ENCODE results near the gene LENG9.
A peak's percentile ranks its signal among the peaks of the same experiment; 100 is the strongest.
"Not testable (repeated sequence)": the region's sequence is repeated elsewhere in the genome, so short reads cannot be mapped to it uniquely, and the experiment has no call there.

LENG9 gene

GRCh38 chr19:54463531-54464043 is at the start of gene LENG9:
TSS of gene LENG9 (minus strand) at chr19:54463778. CDS start at chr19:54463526, 252 bp downstream.
- ATAC-seq, result peak; percentile 66 to 67

- ATAC-seq, result peak; percentile 55 to 71
Observed at GRCh38 chr19:54509200-54509940, 45.8 kb upstream of the LENG9 start.

- not testable (repeated sequence) for ATAC-seq
Observed at GRCh38 chr19:54508487-54508886, 44.9 kb upstream of the LENG9 start.

GRCh38 chr19:54507824-54508223 is 44.2 kb upstream of the LENG9 start:
- no peak for ATAC-seq

- peak; percentile 61 to 63 for ATAC-seq
Observed at GRCh38 chr19:54507038-54507717, 43.6 kb upstream of the LENG9 start.

GRCh38 chr19:54506079-54506478 is 42.5 kb upstream of the LENG9 start:
- no peak for ATAC-seq

GRCh38 chr19:54505542-54505941 is 42.0 kb upstream of the LENG9 start:
- ATAC-seq, result not testable (repeated sequence)

GRCh38 chr19:54502518-54503048 is 39.0 kb upstream of the LENG9 start, which contains the start of gene LAIR2:
TSS of gene LAIR2 (plus strand) at chr19:54502831. CDS start at chr19:54502919, 88 bp downstream.
- peak; percentile 37 to 46 for ATAC-seq

GRCh38 chr19:54498451-54498772 is 34.8 kb upstream of the LENG9 start:
- not testable (repeated sequence) for ATAC-seq

- ATAC-seq, result peak; percentile 56 to 67
Observed at GRCh38 chr19:54497747-54498450, 34.3 kb upstream of the LENG9 start.

GRCh38 chr19:54495284-54495683 is 31.7 kb upstream of the LENG9 start:
- ATAC-seq, result not testable (repeated sequence)

- ATAC-seq, result no peak
Observed at GRCh38 chr19:54493967-54494585, 30.5 kb upstream of the LENG9 start.

GRCh38 chr19:54493056-54493455 is 29.5 kb upstream of the LENG9 start:
- ATAC-seq, result not testable (repeated sequence)

- ATAC-seq, result no peak
Observed at GRCh38 chr19:54492568-54492967, 29.0 kb upstream of the LENG9 start.

- no peak for ATAC-seq
Observed at GRCh38 chr19:54489766-54490165, 26.2 kb upstream of the LENG9 start.

GRCh38 chr19:54489341-54489740 is 25.8 kb upstream of the LENG9 start:
- no peak for ATAC-seq

GRCh38 chr19:54485851-54486250 is 22.3 kb upstream of the LENG9 start:
- ATAC-seq, result no peak

GRCh38 chr19:54484451-54484850 is 20.9 kb upstream of the LENG9 start:
- ATAC-seq, result no peak

- no peak for ATAC-seq
Observed at GRCh38 chr19:54482889-54483288, 19.3 kb upstream of the LENG9 start.

GRCh38 chr19:54481326-54481930 is 17.9 kb upstream of the LENG9 start:
- ATAC-seq, result no peak

- ATAC-seq, result no peak
Observed at GRCh38 chr19:54480051-54480450, 16.5 kb upstream of the LENG9 start.

- no peak for ATAC-seq
Observed at GRCh38 chr19:54478677-54479266, 15.2 kb upstream of the LENG9 start.

Data from activated CD4-positive, CD25-positive, alpha-beta regulatory T cell treated with anti-CD3 and anti-CD28 coated beads, Interleukin-2, amount 50 U/mL, for 24 hours (primary cell).